DMS53 (cell line): ENCODE measurements around the gene ACBD5.

Source experiments
- DNase-seq: peaks from one replicate; lab custom pipeline; 2025; lab: John Stamatoyannopoulos, UW

Gene ACBD5

GRCh38 chr10:27152687-27153086 is 87.9 kb downstream of the ACBD5 start:
- DNase-seq: no peak

DNA sequence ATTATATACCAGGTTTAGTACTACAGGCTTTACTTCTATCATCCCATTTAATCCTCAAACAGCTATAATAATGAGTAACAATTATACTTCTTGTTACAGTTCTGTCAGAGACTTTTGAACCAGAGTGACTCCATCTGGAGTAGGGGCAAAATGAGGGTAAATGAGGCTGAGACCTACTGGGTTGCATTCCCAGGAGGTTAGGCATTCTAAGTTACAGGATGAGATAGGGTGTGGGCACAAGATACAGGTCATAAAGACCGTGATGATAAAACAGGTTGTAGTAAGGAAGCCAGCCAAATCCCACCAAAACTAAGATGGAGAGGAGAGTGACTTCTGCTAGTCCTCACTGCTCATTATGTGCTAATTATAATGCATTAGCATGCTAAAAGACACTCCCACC is 90.3 kb downstream of the ACBD5 start:
- DNase-seq: no peak

DNA sequence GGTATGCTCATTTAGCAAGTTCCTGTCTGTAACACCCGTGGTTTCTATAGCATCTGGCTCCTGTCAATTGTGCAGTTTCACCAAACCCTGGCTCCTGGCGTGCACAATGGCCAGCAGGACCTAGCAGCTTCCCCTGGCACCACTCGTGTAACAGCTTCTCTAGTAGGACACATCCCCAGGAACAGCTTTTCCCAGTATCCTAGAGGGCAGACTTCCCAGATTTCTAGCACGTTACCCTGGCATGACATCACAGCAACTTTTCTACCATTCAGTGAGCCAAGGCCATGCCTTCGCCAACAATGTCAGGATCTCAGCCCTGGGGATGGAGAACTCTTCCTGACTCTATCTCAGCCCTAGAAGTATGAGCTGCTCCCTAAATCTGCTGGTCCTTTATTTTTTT is 92.9 kb downstream of the ACBD5 start:
- no peak for DNase-seq

DNA sequence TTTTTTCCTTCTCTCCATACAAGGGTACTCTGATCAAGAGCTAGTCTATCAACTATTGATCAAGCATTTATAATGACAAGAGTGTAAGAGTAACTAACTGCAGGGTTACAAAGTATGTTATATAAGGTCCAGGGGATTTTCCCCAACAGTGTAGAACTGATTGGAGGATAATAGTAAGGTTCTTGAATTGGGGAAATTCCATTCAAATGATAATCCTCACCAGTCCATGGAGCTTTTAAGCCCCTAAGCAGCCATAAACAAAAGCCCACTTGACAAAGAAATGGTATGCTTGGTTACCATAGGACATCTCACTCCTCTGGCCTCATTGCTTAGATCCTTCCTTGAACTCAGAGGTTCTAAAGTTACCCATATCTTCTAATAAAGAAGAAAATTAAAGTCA is 94.7 kb downstream of the ACBD5 start:
- DNase-seq: no peak
